ENCODE measurements around the gene RTKN2. TPM values are rescaled to one million over a fixed set of nuclear protein-coding genes. Genes with fewer than 3 reads are reported as not detected.

Gene RTKN2
- total and polyA plus RNA-seq, 2 donors (not counting 1 experiment from before 2014, with no cell fraction given) = 0.07 to 0.22 TPM

DNA sequence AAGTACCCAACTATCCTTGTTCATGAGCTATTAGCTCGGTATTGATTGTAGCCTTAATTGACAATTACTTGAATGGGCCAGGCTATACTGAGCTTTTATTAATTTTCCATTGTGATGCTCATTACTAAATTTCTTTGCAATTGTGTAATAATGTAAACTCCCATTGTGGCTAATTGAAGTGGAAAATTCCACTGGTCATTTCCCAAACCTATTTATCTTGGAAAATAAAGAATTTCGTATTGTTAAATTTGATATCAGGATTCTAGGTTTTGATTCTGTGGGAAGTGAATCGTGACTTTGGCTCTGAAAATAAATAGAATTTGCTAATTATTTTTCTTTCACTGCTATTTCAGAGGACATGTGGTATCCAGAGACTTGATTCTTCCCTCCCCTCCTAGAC, 111.0 kb downstream of the RTKN2 start:
- no peak overlapping the region for H3K27ac ChIP-seq (ENCODE audit: low read length in 2 of 2)
- peaks cover 9 to 11% of the 10 kb centered on the region in 2 donors for H3K4me1 ChIP-seq (ENCODE audit: control insufficient read depth in 2 of 2, insufficient read depth in 2 of 2, low read length in 2 of 2)
- H3K27ac Mint-ChIP-seq = no peak overlapping the region
- H3K27me3 ChIP-seq (replicated peaks in 1 of 4; ENCODE audit: control extremely low read depth in 1 of 4, control insufficient read depth in 3 of 4, insufficient read depth in 4 of 4, low read length in 3 of 4) = no peaks in the 10 kb centered on the region
- ChIA-PET CTCF (interaction anchor here (0.8 kb wide), 1 partner anchor 407 kb away, joined by 3 read pairs; no protein-coding TSS in a partner anchor), POLR2A (no interaction called here)
- no peaks in the 10 kb centered on the region for H3K36me3 ChIP-seq (replicated peaks in 1 of 2; ENCODE audit: control extremely low read depth in 1 of 2, control insufficient read depth in 1 of 2, extremely low read depth in 1 of 2, insufficient read depth in 2 of 2, low read length in 1 of 2)
- H3K27me3 Mint-ChIP-seq = no peaks in the 10 kb centered on the region
- no peak for DNase-seq
- H3K9me3 Mint-ChIP-seq (ENCODE audit: insufficient read depth) = no peaks in the 10 kb centered on the region
- no peak overlapping the region for H2AFZ ChIP-seq (ENCODE audit: insufficient read depth, low read depth, low read length, poor library complexity, severe bottlenecking)
- no peak overlapping the region for H3K4me3 Mint-ChIP-seq
- H3K4me2 ChIP-seq (replicated peaks; ENCODE audit: low read depth, low read length, poor library complexity, severe bottlenecking) = no peak overlapping the region
- no CpG with 5 or more reads among the region's 3 CpGs for WGBS (ENCODE audit: insufficient coverage)
- TF ChIP-seq, protein P1, sequence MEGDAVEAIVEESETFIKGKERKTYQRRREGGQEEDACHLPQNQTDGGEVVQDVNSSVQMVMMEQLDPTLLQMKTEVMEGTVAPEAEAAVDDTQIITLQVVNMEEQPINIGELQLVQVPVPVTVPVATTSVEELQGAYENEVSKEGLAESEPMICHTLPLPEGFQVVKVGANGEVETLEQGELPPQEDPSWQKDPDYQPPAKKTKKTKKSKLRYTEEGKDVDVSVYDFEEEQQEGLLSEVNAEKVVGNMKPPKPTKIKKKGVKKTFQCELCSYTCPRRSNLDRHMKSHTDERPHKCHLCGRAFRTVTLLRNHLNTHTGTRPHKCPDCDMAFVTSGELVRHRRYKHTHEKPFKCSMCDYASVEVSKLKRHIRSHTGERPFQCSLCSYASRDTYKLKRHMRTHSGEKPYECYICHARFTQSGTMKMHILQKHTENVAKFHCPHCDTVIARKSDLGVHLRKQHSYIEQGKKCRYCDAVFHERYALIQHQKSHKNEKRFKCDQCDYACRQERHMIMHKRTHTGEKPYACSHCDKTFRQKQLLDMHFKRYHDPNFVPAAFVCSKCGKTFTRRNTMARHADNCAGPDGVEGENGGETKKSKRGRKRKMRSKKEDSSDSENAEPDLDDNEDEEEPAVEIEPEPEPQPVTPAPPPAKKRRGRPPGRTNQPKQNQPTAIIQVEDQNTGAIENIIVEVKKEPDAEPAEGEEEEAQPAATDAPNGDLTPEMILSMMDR (IDR thresholded peaks at IDR 0.05) = no peak
- no peak for TF ChIP-seq EZH2 (IDR thresholded peaks at IDR 0.05; ENCODE audit: borderline replicate concordance, insufficient read depth, low read depth, low read length, poor library complexity, severe bottlenecking)
- H3K79me2 ChIP-seq (ENCODE audit: control insufficient read depth, insufficient read depth, low read length) = no peaks in the 10 kb centered on the region
- no peak overlapping the region for H3K4me3 ChIP-seq (ENCODE audit: control extremely low read depth in 1 of 5, extremely low read depth in 1 of 5, insufficient read depth in 1 of 5, low read depth in 2 of 5, low read length in 4 of 5)
- H3K9ac ChIP-seq (ENCODE audit: low read length) = no peak overlapping the region
- peaks cover 6% of the 10 kb centered on the region for H3K4me1 Mint-ChIP-seq
- intact Hi-C loops (cut with micrococcal nuclease) = no loop called here
- no peaks in the 10 kb centered on the region for H4K20me1 ChIP-seq (ENCODE audit: control insufficient read depth, insufficient read depth, low read length, poor library complexity, severe bottlenecking)
- H3K9me3 ChIP-seq (ENCODE audit: control extremely low read depth in 1 of 3, control insufficient read depth in 2 of 3, insufficient read depth in 1 of 3, low read length in 2 of 3) = no peaks in the 10 kb centered on the region
- ATAC-seq (ENCODE audit: low read depth) = no peak

DNA sequence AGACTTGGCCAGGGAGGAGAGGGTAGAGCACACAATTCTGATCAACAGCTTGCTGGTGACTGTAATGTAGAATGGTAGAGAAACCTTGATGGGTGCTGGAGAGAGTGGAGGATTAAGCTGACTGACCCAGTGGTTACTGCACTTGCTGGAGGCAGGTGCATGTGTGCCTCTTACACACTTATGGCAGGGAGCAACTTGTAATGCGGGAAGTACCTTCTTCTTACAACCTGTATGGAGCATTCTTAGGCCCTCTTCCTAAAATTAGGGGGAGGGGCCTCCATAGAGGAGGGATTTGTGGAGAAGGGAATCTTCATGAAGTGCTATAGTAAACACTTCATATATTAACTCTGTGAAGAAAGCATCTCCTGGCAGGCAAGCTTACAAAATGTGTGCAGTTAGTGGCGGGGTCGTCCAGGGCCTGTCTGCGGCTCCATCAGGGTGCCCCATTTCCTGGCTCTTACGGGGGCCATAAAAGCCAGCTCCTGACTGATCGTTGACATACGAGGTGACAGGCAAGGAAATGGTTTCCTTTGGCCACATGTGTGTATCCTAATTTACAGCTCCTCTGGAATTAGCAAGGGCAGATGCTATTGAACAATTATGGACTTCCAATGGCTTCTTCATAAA, 113.5 kb downstream of the RTKN2 start:
- peaks cover 9 to 11% of the 10 kb centered on the region in 2 donors for H3K4me1 ChIP-seq (ENCODE audit: control insufficient read depth in 2 of 2, insufficient read depth in 2 of 2, low read length in 2 of 2)
- no peaks in the 10 kb centered on the region for H3K79me2 ChIP-seq (ENCODE audit: control insufficient read depth, insufficient read depth, low read length)
- Mint-ChIP-seq H3K27ac (no peak overlapping the region), H3K4me3 (no peak overlapping the region), H3K4me1 (peaks cover 6% of the 10 kb centered on the region), H3K9me3 (ENCODE audit: insufficient read depth) (no peaks in the 10 kb centered on the region), H3K27me3 (no peaks in the 10 kb centered on the region)
- no peak overlapping the region for H3K4me2 ChIP-seq (replicated peaks; ENCODE audit: low read depth, low read length, poor library complexity, severe bottlenecking)
- no peaks in the 10 kb centered on the region for H3K27me3 ChIP-seq (replicated peaks in 1 of 4; ENCODE audit: control extremely low read depth in 1 of 4, control insufficient read depth in 3 of 4, insufficient read depth in 4 of 4, low read length in 3 of 4)
- H4K20me1 ChIP-seq (ENCODE audit: control insufficient read depth, insufficient read depth, low read length, poor library complexity, severe bottlenecking) = no peaks in the 10 kb centered on the region
- no peak for ATAC-seq (ENCODE audit: low read depth)
- CTCF ChIA-PET = no interaction called here
- 82% methylated on average over 6 of the region's 7 CpGs for WGBS (ENCODE audit: insufficient coverage)
- TF ChIP-seq EZH2 (IDR thresholded peaks at IDR 0.05; ENCODE audit: borderline replicate concordance, insufficient read depth, low read depth, low read length, poor library complexity, severe bottlenecking) = no peak
- TF ChIP-seq, protein P1 (IDR thresholded peaks at IDR 0.05) = no peak
- H3K4me3 ChIP-seq (ENCODE audit: control extremely low read depth in 1 of 5, extremely low read depth in 1 of 5, insufficient read depth in 1 of 5, low read depth in 2 of 5, low read length in 4 of 5) = no peak overlapping the region
- H3K27ac ChIP-seq (ENCODE audit: low read length in 2 of 2) = no peak overlapping the region
- intact Hi-C loops (cut with micrococcal nuclease) = no loop called here
- DNase-seq = no peak
- no peak overlapping the region for H2AFZ ChIP-seq (ENCODE audit: insufficient read depth, low read depth, low read length, poor library complexity, severe bottlenecking)
- H3K36me3 ChIP-seq (replicated peaks in 1 of 2; ENCODE audit: control extremely low read depth in 1 of 2, control insufficient read depth in 1 of 2, extremely low read depth in 1 of 2, insufficient read depth in 2 of 2, low read length in 1 of 2) = no peaks in the 10 kb centered on the region
- no peak overlapping the region for H3K9ac ChIP-seq (ENCODE audit: low read length)
- H3K9me3 ChIP-seq (ENCODE audit: control extremely low read depth in 1 of 3, control insufficient read depth in 2 of 3, insufficient read depth in 1 of 3, low read length in 2 of 3) = peaks cover 0 to 3% (median 0%) of the 10 kb centered on the region in 3 donors
- POLR2A ChIA-PET = interaction anchor here (0.6 kb wide), 1 partner anchor 163 kb away, joined by 3 read pairs; no protein-coding TSS in a partner anchor
